K562 (cell line): ENCODE results near the gene PUSL1. TPM values are rescaled to one million over a fixed set of nuclear protein-coding genes. Genes with fewer than 3 reads are reported as not detected.
A peak's percentile ranks its signal among the peaks of the same experiment; 100 is the strongest.

Source experiments
- ATAC-seq: fragments of 200-7000 bp; cut with Tn5 transposase; 3 replicates; pipeline ENCODE4 v1.9.1; 2020; ENCODE audit warnings: moderate library complexity
- BruUV-seq: library from RNA; stranded (reverse); fragments of 400-500 nt; replicated peaks from 2 replicates; lab custom pipeline; 2021; lab: Mats Ljungman, UMichigan
- CTCF ChIA-PET: fragments of 300-600 bp; formaldehyde crosslinking; extraction: SDS; loops from one replicate; lab custom pipeline; 2021; ENCODE audit warnings: low intra/inter-chr PET ratio; lab: Yijun Ruan, JAX
- POLR2A ChIA-PET: fragments of 300-600, 350-650 bp; sonication (Branson Sonifier 250); formaldehyde crosslinking; extraction: SDS; loops from one replicate; lab custom pipeline; 2021; ENCODE audit warnings: antibody characterized with exemption, inconsistent platforms; lab: Yijun Ruan, JAX
- DNase-seq, 4 experiments: peaks; one replicate each; pipeline versions ENCODE4 v3.0.0 to v3.0.0-alpha.2; 2011 to 2018; ENCODE audit warnings: low spot score in 3 of 4, mixed read lengths in 3 of 4; ENCODE audit errors: extremely low read depth in 1 of 4
- FAIRE-seq: peaks from 2 replicates; lab custom pipeline; 2011; peaks lifted over from hg19 to GRCh38; lab: Jason Lieb, UNC
- H2AFZ ChIP-seq: 2 replicates; pipeline ENCODE4 v1.6.0; 2011; ENCODE audit warnings: low read depth, low read length, control low read depth, inconsistent platforms
- H3K27ac ChIP-seq: fragments of 200-600 bp; 3 replicates; pipeline ENCODE4 v1.8.0; 2011; ENCODE audit warnings: low read depth, mild to moderate bottlenecking, control low read depth, inconsistent platforms, low read length, moderate library complexity, mixed read lengths; ENCODE audit errors: extremely low read depth
- H3K27me3 ChIP-seq, 2 experiments: fragments of 300-600 bp in 1 of 2; 2 replicates in 1 of 2; 3 replicates in 1 of 2; pipeline versions ENCODE4 v1.6.0 to v1.8.0; 2011; ENCODE audit warnings: inconsistent platforms in 2 of 2, low read length in 2 of 2, mild to moderate bottlenecking in 1 of 2, mixed read lengths in 1 of 2, moderate library complexity in 1 of 2; ENCODE audit not compliant: control insufficient read depth in 2 of 2, insufficient read depth in 2 of 2
- H3K36me3 ChIP-seq: fragments of 300-600 bp; 3 replicates; pipeline ENCODE4 v1.8.0; 2011; ENCODE audit warnings: mild to moderate bottlenecking, low read length, inconsistent platforms; ENCODE audit not compliant: control insufficient read depth, insufficient read depth
- H3K4me1 ChIP-seq, 2 experiments: fragments of 200-600 bp in 1 of 2; replicated peaks in 1 of 2; 2 replicates in 1 of 2; 3 replicates in 1 of 2; pipeline versions ENCODE4 v1.5.1 to v1.8.0; 2011; ENCODE audit warnings: inconsistent platforms in 2 of 2, low read length in 2 of 2, mild to moderate bottlenecking in 1 of 2, mixed read lengths in 1 of 2, moderate library complexity in 1 of 2; ENCODE audit not compliant: control insufficient read depth in 2 of 2, insufficient read depth in 2 of 2
- H3K4me2 ChIP-seq: 2 replicates; pipeline ENCODE4 v1.6.1; 2011; ENCODE audit warnings: low read length, control low read depth, inconsistent platforms, mixed read lengths; ENCODE audit not compliant: insufficient read depth
- H3K4me3 ChIP-seq: fragments of 200-600 bp; sonication (generic), shearing (Covaris generic); 2 replicates; pipeline ENCODE4 v1.5.1; 2016; ENCODE audit warnings: control low read depth, inconsistent platforms
- H3K79me2 ChIP-seq: fragments of 200-600 bp; 3 replicates; pipeline ENCODE4 v1.8.0; 2011; ENCODE audit warnings: low read length, inconsistent platforms; ENCODE audit not compliant: control insufficient read depth, insufficient read depth
- H3K9ac ChIP-seq, 2 experiments: 2 replicates each; pipeline versions ENCODE4 v1.6.0 to v1.6.1; 2011; ENCODE audit warnings: low read depth in 2 of 2, low read length in 2 of 2, control low read depth in 1 of 2, inconsistent platforms in 1 of 2, mild to moderate bottlenecking in 1 of 2, mixed read lengths in 1 of 2; ENCODE audit not compliant: insufficient read depth in 1 of 2
- H3K9me1 ChIP-seq: one replicate; pipeline ENCODE4 v1.6.0; 2011; ENCODE audit warnings: inconsistent platforms, mild to moderate bottlenecking, low read length, moderate library complexity; ENCODE audit not compliant: control insufficient read depth, insufficient read depth
- H3K9me3 ChIP-seq: replicated peaks from 2 replicates; pipeline ENCODE4 v1.5.1; 2011; ENCODE audit warnings: low read depth, low read length, inconsistent platforms; ENCODE audit not compliant: control insufficient read depth, insufficient read depth
- H4K20me1 ChIP-seq: replicated peaks from 2 replicates; pipeline ENCODE4 v1.6.1; 2011; ENCODE audit warnings: low read length, inconsistent platforms, mixed read lengths; ENCODE audit not compliant: control insufficient read depth, insufficient read depth
- BRCA1 ChIP-seq, 2 experiments: fragments of 450-650 bp in 1 of 2; sonication (generic) in 1 of 2; formaldehyde crosslinking in 1 of 2; IDR thresholded peaks; 2 replicates each; pipeline versions ENCODE4 v1.5.0 to v1.6.1; 2017 to 2020; ENCODE audit warnings: mild to moderate bottlenecking in 1 of 2, missing genetic modification reagents in 1 of 2
- PHF21A ChIP-seq: fragments of 450-650 bp; IDR thresholded peaks from 2 replicates; pipeline ENCODE4 v1.6.1; 2017; ENCODE audit warnings: low read depth, borderline replicate concordance
- PYGO2 ChIP-seq: fragments of 450-650 bp; IDR thresholded peaks from 2 replicates; pipeline ENCODE4 v1.6.1; 2016; ENCODE audit warnings: mild to moderate bottlenecking, missing genetic modification characterization, moderate library complexity, missing compliant biosample characterization
- SIX5 ChIP-seq, 2 experiments: IDR thresholded peaks; 2 replicates each; pipeline ENCODE4 v1.6.1; 2011; ENCODE audit warnings: low read length in 2 of 2, borderline replicate concordance in 1 of 2, low read depth in 1 of 2, mild to moderate bottlenecking in 1 of 2, moderate library complexity in 1 of 2; ENCODE audit not compliant: insufficient read depth in 1 of 2
- ZBTB7A ChIP-seq: IDR thresholded peaks from 2 replicates; pipeline ENCODE4 v1.6.1; 2011; ENCODE audit warnings: low read depth, mild to moderate bottlenecking, low read length, moderate library complexity, borderline replicate concordance; ENCODE audit not compliant: control insufficient read depth
- ZNF224 ChIP-seq: sonication (generic); formaldehyde crosslinking; IDR thresholded peaks from 2 replicates; pipeline ENCODE4 v1.8.0; 2022; ENCODE audit warnings: mild to moderate bottlenecking, missing genetic modification reagents
- ZNF511 ChIP-seq: sonication (generic); formaldehyde crosslinking; IDR thresholded peaks from 2 replicates; pipeline ENCODE4 v1.8.0; 2022; ENCODE audit warnings: mild to moderate bottlenecking, missing genetic modification reagents
- WGBS: fragments of 100-300 bp; shearing (Covaris generic); methylation state at CpG from one replicate; pipeline ENCODE4 v1.1.6; 2016; ENCODE audit warnings: low coverage, mixed read lengths; ENCODE audit not compliant: insufficient coverage; ENCODE audit errors: missing lambda C conversion rate; 5-methylcytosine and 5-hydroxymethylcytosine counted together
- in situ Hi-C: fragments of 300-500 bp; cut with MboI; formaldehyde crosslinking; loops from 4 replicates; pipeline ENCODE4 v1.15.0; 2018; ENCODE audit warnings: inconsistent platforms, mixed read lengths
- intact Hi-C: fragments of 100-400 bp; cut with micrococcal nuclease; formaldehyde crosslinking; loops from 2 replicates; pipeline ENCODE4 v1.14.2; 2022
- polyA plus RNA-seq, 8 experiments: library from polyadenylated mRNA; depleted of rRNA in 4 of 8; stranded (reverse) in 5 of 8; unstranded in 3 of 8; fragments of >200 nt; fragmentation: Nextera tagmentation in 2 of 8; fragmentation: Illumina TruSeq in 1 of 8; extraction: Ambion mirVana in 2 of 8; extraction: Trizol in 1 of 8; gene quantifications; 2 replicates each; pipeline versions ENCODE4 v1.2.1 to v1.2.3, GENCODE V29; 2011 to 2014; ENCODE audit warnings: inconsistent platforms in 1 of 8, missing spikeins in 1 of 8
- total RNA-seq, 7 experiments: library from RNA; depleted of rRNA in 6 of 7; stranded (reverse); fragments of >200 nt in 6 of 7; fragmentation: Illumina TruSeq in 2 of 7; extraction: Trizol in 2 of 7; gene quantifications; 2 replicates each; pipeline versions ENCODE4 v1.2.1 to v1.2.3, GENCODE V29; 2011 to 2021; ENCODE audit warnings: low replicate concordance in 1 of 7

PUSL1 gene
- total and polyA plus RNA-seq, 9 of the 15 experiments (the other 6 are each of a cell fraction or from before 2014, with no cell fraction given) = 0.62 to 86.9 (median 13.6) TPM

GRCh38 chr1:1359664-1360468 is 51.5 kb downstream of the PUSL1 start:
- POLR2A ChIA-PET = no interaction called here
- no peak for ATAC-seq

More at GRCh38 chr1:1359664-1360468, 51.5 kb downstream of the PUSL1 start:
- no peak overlapping the region for H3K4me3 ChIP-seq
- no peaks in the 10 kb centered on the region; a peak in 1 of 5 replicates for H3K27me3 ChIP-seq
- 81% methylated on average over 18 of the region's 28 CpGs for WGBS
- peak overlapping the region in 1 of 2 experiments; percentile 54; a peak in 1 of 4 replicates for H3K9ac ChIP-seq
- H3K36me3 ChIP-seq = no peaks in the 10 kb centered on the region
- no peaks in the 10 kb centered on the region for H3K9me1 ChIP-seq
- FAIRE-seq (no peak), DNase-seq (no peak)
- intact Hi-C loops (no loop called here), in situ Hi-C loops (loop anchor here (10.0 kb wide), 1 partner anchor 555 kb away; the partner anchor contains the start of genes CALML6 and TMEM52)
- H3K9me3 ChIP-seq = 0 out of 2 replicates have a peak, but pooled peaks cover 2% of the 10 kb centered on the region
- no TSS peak for BruUV-seq
- no peak overlapping the region for H3K27ac ChIP-seq
- TF ChIP-seq ZNF224 (CRISPR knock-in tag) = no peak
- TF ChIP-seq BRCA1 (IDR thresholded peaks at IDR 0.05) = no peak
- TF ChIP-seq BRCA1 (CRISPR knock-in tag; IDR thresholded peaks at IDR 0.05) = 0 out of 2 replicates have a peak, but pooled peaks have one; percentile 26
- TF ChIP-seq PHF21A = no peak
- TF ChIP-seq ZNF511 (CRISPR knock-in tag) = no peak
- no peak for TF ChIP-seq PYGO2 (tag)
- TF ChIP-seq ZBTB7A = 0 out of 2 replicates have a peak, but pooled peaks have one; percentile 3
- no peak for TF ChIP-seq SIX5 (IDR thresholded peaks at IDR 0.05; ENCODE audit: borderline replicate concordance in 1 of 2, insufficient read depth in 1 of 2, low read depth in 1 of 2, low read length in 2 of 2)
- peaks cover 19 to 67% of the 10 kb centered on the region in 2 experiments for H3K4me1 ChIP-seq
- no peaks in the 10 kb centered on the region for H4K20me1 ChIP-seq
- CTCF ChIA-PET = no interaction called here
- H3K4me2 ChIP-seq = no peak overlapping the region
- peaks cover 10% of the 10 kb centered on the region; the same call in 2 of the 3 replicates for H3K79me2 ChIP-seq
- H2AFZ ChIP-seq = no peak overlapping the region
